Progenitor cell of endocrine pancreas (in vitro differentiated cells): ENCODE data around the gene NEUROD2. TPM values are rescaled to one million over a fixed set of nuclear protein-coding genes. Genes with fewer than 3 reads are reported as not detected.
A peak's percentile ranks its signal among the peaks of the same experiment; 100 is the strongest.

Experiments
- DNase-seq: peaks from one replicate; pipeline ENCODE4 v3.0.0; 2021; ENCODE audit warnings: low spot score; ENCODE audit not compliant: unreplicated experiment
- H3K27ac Mint-ChIP-seq: 2 replicates; pipeline ENCODE4 v1.8.0; 2021; ENCODE audit warnings: mild to moderate bottlenecking, moderate library complexity, mixed read lengths
- H3K27me3 Mint-ChIP-seq: 2 replicates; pipeline ENCODE4 v1.8.0; 2021; ENCODE audit warnings: mixed read lengths
- H3K36me3 Mint-ChIP-seq: 2 replicates; pipeline ENCODE4 v1.8.0; 2022; ENCODE audit warnings: mixed read lengths; ENCODE audit not compliant: insufficient read depth
- H3K4me1 Mint-ChIP-seq: 2 replicates; pipeline ENCODE4 v1.8.0; 2021; ENCODE audit warnings: low read depth, mixed read lengths
- H3K4me3 Mint-ChIP-seq: 2 replicates; pipeline ENCODE4 v1.8.0; 2021; ENCODE audit warnings: low read depth, mild to moderate bottlenecking, moderate library complexity, mixed read lengths
- H3K9me3 Mint-ChIP-seq: 2 replicates; pipeline ENCODE4 v1.8.0; 2021; ENCODE audit warnings: low read depth, mixed read lengths
- CTCF ChIP-seq: fragments of 200-600 bp; sonication (generic); IDR thresholded peaks from one replicate; pipeline ENCODE4 v1.5.0; 2021; ENCODE audit warnings: antibody characterized with exemption, mild to moderate bottlenecking; ENCODE audit not compliant: unreplicated experiment
- total RNA-seq: library from RNA; stranded (reverse); gene quantifications from 2 replicates; pipeline ENCODE4 v1.2.1, GENCODE V29; 2021

Gene NEUROD2
- total RNA-seq, 1 donor from 2014 or later, result not detected

- Mint-ChIP-seq H3K27me3 (peaks cover 21% of the 10 kb centered on the region), H3K9me3 (no peaks in the 10 kb centered on the region)
Measured at GRCh38 chr17:39581071-39581758, 26.5 kb downstream of the NEUROD2 start.

GRCh38 chr17:39580082-39580468 is 27.6 kb downstream of the NEUROD2 start:
- peaks cover 16% of the 10 kb centered on the region for H3K4me1 Mint-ChIP-seq
- H3K9me3 Mint-ChIP-seq, result no peaks in the 10 kb centered on the region
- peaks cover 28% of the 10 kb centered on the region for H3K27me3 Mint-ChIP-seq
- no peak for DNase-seq
- no peak overlapping the region for H3K4me3 Mint-ChIP-seq
- H3K27ac Mint-ChIP-seq, result peak overlapping the region; percentile 93
- H3K36me3 Mint-ChIP-seq, result no peaks in the 10 kb centered on the region
- no peak for TF ChIP-seq CTCF

More at GRCh38 chr17:39581071-39581758, 26.5 kb downstream of the NEUROD2 start:
- Mint-ChIP-seq H3K4me1 (peaks cover 16% of the 10 kb centered on the region), H3K4me3 (no peak overlapping the region), H3K27ac (peak overlapping the region; percentile 13), H3K36me3 (no peaks in the 10 kb centered on the region)
- no peak for TF ChIP-seq CTCF
- no peak for DNase-seq

GRCh38 chr17:39579318-39580081 is 28.2 kb downstream of the NEUROD2 start:
- peaks cover 17% of the 10 kb centered on the region for H3K4me1 Mint-ChIP-seq
- peaks cover 27% of the 10 kb centered on the region for H3K27me3 Mint-ChIP-seq
- peak overlapping the region; percentile 62 for H3K4me3 Mint-ChIP-seq
- DNase-seq, result no peak
- H3K27ac Mint-ChIP-seq, result peak overlapping the region; percentile 93
- no peaks in the 10 kb centered on the region for H3K9me3 Mint-ChIP-seq
- no peak for TF ChIP-seq CTCF
- H3K36me3 Mint-ChIP-seq, result no peaks in the 10 kb centered on the region

- Mint-ChIP-seq H3K27me3 (peaks cover 17% of the 10 kb centered on the region), H3K27ac (peak overlapping the region; percentile 29), H3K9me3 (no peaks in the 10 kb centered on the region), H3K36me3 (no peaks in the 10 kb centered on the region), H3K4me3 (no peak overlapping the region), H3K4me1 (peaks cover 20% of the 10 kb centered on the region)
- TF ChIP-seq CTCF, result no peak
- DNase-seq, result no peak
Measured at GRCh38 chr17:39578272-39578671, 29.4 kb downstream of the NEUROD2 start.

- no peak overlapping the region for H3K27ac Mint-ChIP-seq
- peaks cover 6% of the 10 kb centered on the region for H3K36me3 Mint-ChIP-seq
- peaks cover 20% of the 10 kb centered on the region for H3K4me1 Mint-ChIP-seq
- H3K9me3 Mint-ChIP-seq, result peaks cover 5% of the 10 kb centered on the region
- peaks cover 12% of the 10 kb centered on the region for H3K27me3 Mint-ChIP-seq
- DNase-seq, result no peak
- no peak overlapping the region for H3K4me3 Mint-ChIP-seq
- TF ChIP-seq CTCF, result peak; percentile 67
Measured at GRCh38 chr17:39576187-39576586, 31.5 kb downstream of the NEUROD2 start.
